Astrocyte (in vitro differentiated cells and primary cell): ENCODE data around the gene RBBP8. TPM values are rescaled to one million over a fixed set of nuclear protein-coding genes. Genes with fewer than 3 reads are reported as not detected.

Source experiments
- DNase-seq: peaks from one replicate; pipeline ENCODE4 v3.0.0-alpha.2; 2010; ENCODE audit warnings: low read depth
- FAIRE-seq: peaks from 2 replicates; lab custom pipeline; 2011; peaks lifted over from hg19 to GRCh38; lab: Jason Lieb, UNC
- H2AFZ ChIP-seq: 2 replicates; pipeline ENCODE4 v1.6.0; 2012; ENCODE audit warnings: low read depth, low read length, inconsistent platforms
- H3K27ac ChIP-seq: 2 replicates; pipeline ENCODE4 v1.5.1; 2011; ENCODE audit warnings: low read depth, low read length, inconsistent platforms
- H3K27me3 ChIP-seq: 2 replicates; pipeline ENCODE4 v1.6.0; 2011; ENCODE audit warnings: low read length, inconsistent platforms; ENCODE audit not compliant: insufficient read depth
- H3K36me3 ChIP-seq: 2 replicates; pipeline ENCODE4 v1.5.1; 2011; ENCODE audit warnings: low read length, inconsistent platforms; ENCODE audit not compliant: insufficient read depth
- H3K4me1 ChIP-seq: 2 replicates; pipeline ENCODE4 v1.5.1; 2011; ENCODE audit warnings: low read length, inconsistent platforms; ENCODE audit not compliant: insufficient read depth
- H3K4me2 ChIP-seq: 2 replicates; pipeline ENCODE4 v1.6.0; 2012; ENCODE audit warnings: low read length, inconsistent platforms
- H3K4me3 ChIP-seq: 2 replicates; pipeline ENCODE4 v1.5.1; 2011; ENCODE audit warnings: low read depth, mild to moderate bottlenecking, low read length, inconsistent platforms; ENCODE audit not compliant: insufficient read depth
- H3K79me2 ChIP-seq: 2 replicates; pipeline ENCODE4 v1.6.0; 2012; ENCODE audit warnings: mild to moderate bottlenecking, low read length, inconsistent platforms; ENCODE audit not compliant: insufficient read depth
- H3K9ac ChIP-seq: 2 replicates; pipeline ENCODE4 v1.6.0; 2012; ENCODE audit warnings: mild to moderate bottlenecking, low read length, inconsistent platforms
- H3K9me3 ChIP-seq: 2 replicates; pipeline ENCODE4 v1.5.1; 2012; ENCODE audit warnings: low read depth, mild to moderate bottlenecking, low read length, inconsistent platforms; ENCODE audit not compliant: insufficient read depth
- H4K20me1 ChIP-seq: 2 replicates; pipeline ENCODE4 v1.6.0; 2012; ENCODE audit warnings: low read length, inconsistent platforms; ENCODE audit not compliant: insufficient read depth
- H3K27ac Mint-ChIP-seq: one replicate; pipeline ENCODE4 v1.8.0; 2021; ENCODE audit warnings: mild to moderate bottlenecking, mixed read lengths; ENCODE audit not compliant: unreplicated experiment
- H3K27me3 Mint-ChIP-seq: one replicate; pipeline ENCODE4 v1.8.0; 2021; ENCODE audit warnings: low read depth, mixed read lengths; ENCODE audit not compliant: unreplicated experiment
- H3K36me3 Mint-ChIP-seq: one replicate; pipeline ENCODE4 v1.8.0; 2021; ENCODE audit warnings: low read depth, mixed read lengths; ENCODE audit not compliant: unreplicated experiment
- H3K4me1 Mint-ChIP-seq: one replicate; pipeline ENCODE4 v1.8.0; 2021; ENCODE audit warnings: low read depth, mixed read lengths; ENCODE audit not compliant: unreplicated experiment
- H3K4me3 Mint-ChIP-seq: one replicate; pipeline ENCODE4 v1.8.0; 2021; ENCODE audit warnings: mild to moderate bottlenecking, moderate library complexity, mixed read lengths; ENCODE audit not compliant: unreplicated experiment
- H3K9me3 Mint-ChIP-seq: one replicate; pipeline ENCODE4 v1.8.0; 2021; ENCODE audit warnings: mild to moderate bottlenecking, mixed read lengths; ENCODE audit not compliant: unreplicated experiment
- CTCF ChIP-seq: IDR thresholded peaks from 2 replicates; pipeline ENCODE4 v1.5.1; 2011; ENCODE audit warnings: low read depth, mild to moderate bottlenecking, inconsistent platforms, low read length, moderate library complexity; ENCODE audit not compliant: insufficient read depth
- EZH2 ChIP-seq: IDR thresholded peaks from 2 replicates; pipeline ENCODE4 v1.6.1; 2012; ENCODE audit warnings: mild to moderate bottlenecking, low read length, inconsistent platforms; ENCODE audit not compliant: insufficient read depth
- total RNA-seq: library from RNA; stranded (reverse); gene quantifications from 2 replicates; pipeline ENCODE4 v1.2.1, GENCODE V29; 2021

RBBP8 gene
- total RNA-seq, 1 donor from 2014 or later = 23.4 TPM

- TF ChIP-seq EZH2 (no peak), CTCF (no peak)
- Mint-ChIP-seq H3K4me3 (no peak overlapping the region), H3K9me3 (no peaks in the 10 kb centered on the region), H3K27ac (no peak overlapping the region), H3K36me3 (no peaks in the 10 kb centered on the region), H3K27me3 (no peaks in the 10 kb centered on the region), H3K4me1 (peaks cover 6% of the 10 kb centered on the region)
- no peaks in the 10 kb centered on the region for H3K36me3 ChIP-seq
- no peak overlapping the region for H3K27ac ChIP-seq
- no peaks in the 10 kb centered on the region for H3K4me1 ChIP-seq
- H3K27me3 ChIP-seq = no peaks in the 10 kb centered on the region
- no peaks in the 10 kb centered on the region for H3K79me2 ChIP-seq
- FAIRE-seq = no peak
- H4K20me1 ChIP-seq = no peaks in the 10 kb centered on the region
- H3K9ac ChIP-seq = no peak overlapping the region
- no peak for DNase-seq
- H2AFZ ChIP-seq = no peak overlapping the region
- no peak overlapping the region for H3K4me2 ChIP-seq
- H3K9me3 ChIP-seq = no peaks in the 10 kb centered on the region
- no peak overlapping the region for H3K4me3 ChIP-seq
Measured at GRCh38 chr18:23012249-23012648, 79.1 kb downstream of the RBBP8 start.

- H3K4me1 ChIP-seq = no peaks in the 10 kb centered on the region
- DNase-seq = no peak
- Mint-ChIP-seq H3K27me3 (no peaks in the 10 kb centered on the region), H3K27ac (no peak overlapping the region), H3K36me3 (no peaks in the 10 kb centered on the region), H3K4me3 (no peak overlapping the region), H3K4me1 (no peaks in the 10 kb centered on the region), H3K9me3 (no peaks in the 10 kb centered on the region)
- no peak for FAIRE-seq
- no peak overlapping the region for H3K4me2 ChIP-seq
- no peaks in the 10 kb centered on the region for H3K79me2 ChIP-seq
- H3K9ac ChIP-seq = no peak overlapping the region
- H3K9me3 ChIP-seq = no peaks in the 10 kb centered on the region
- H3K4me3 ChIP-seq = no peak overlapping the region
- peaks cover 7% of the 10 kb centered on the region for H3K36me3 ChIP-seq
- TF ChIP-seq EZH2 (no peak), CTCF (no peak)
- H2AFZ ChIP-seq = no peak overlapping the region
- H3K27me3 ChIP-seq = no peaks in the 10 kb centered on the region
- H3K27ac ChIP-seq = no peak overlapping the region
- H4K20me1 ChIP-seq = no peaks in the 10 kb centered on the region
Measured at GRCh38 chr18:23020555-23021294, 87.6 kb downstream of the RBBP8 start.

- Histone ChIP-seq H2AFZ (no peak overlapping the region), H3K79me2 (no peaks in the 10 kb centered on the region), H3K27me3 (no peaks in the 10 kb centered on the region), H3K9me3 (no peaks in the 10 kb centered on the region), H3K4me3 (no peak overlapping the region), H4K20me1 (no peaks in the 10 kb centered on the region), H3K4me1 (no peaks in the 10 kb centered on the region), H3K36me3 (peaks cover 7% of the 10 kb centered on the region), H3K9ac (no peak overlapping the region), H3K27ac (no peak overlapping the region), H3K4me2 (no peak overlapping the region)
- TF ChIP-seq EZH2 = no peak
- TF ChIP-seq CTCF = no peak
- H3K4me3 Mint-ChIP-seq = no peak overlapping the region
- no peaks in the 10 kb centered on the region for H3K27me3 Mint-ChIP-seq
- no peaks in the 10 kb centered on the region for H3K36me3 Mint-ChIP-seq
- DNase-seq (no peak), FAIRE-seq (no peak)
- H3K4me1 Mint-ChIP-seq = no peaks in the 10 kb centered on the region
- no peaks in the 10 kb centered on the region for H3K9me3 Mint-ChIP-seq
- H3K27ac Mint-ChIP-seq = no peak overlapping the region
Measured at GRCh38 chr18:23021623-23022022, 88.5 kb downstream of the RBBP8 start.
